ENCODE measurements around the gene APOBEC3F.
"Not testable (repeated sequence)": the region's sequence is repeated elsewhere in the genome, so short reads cannot be mapped to it uniquely, and the experiment has no call there.

- TF ChIP-seq, protein P1, sequence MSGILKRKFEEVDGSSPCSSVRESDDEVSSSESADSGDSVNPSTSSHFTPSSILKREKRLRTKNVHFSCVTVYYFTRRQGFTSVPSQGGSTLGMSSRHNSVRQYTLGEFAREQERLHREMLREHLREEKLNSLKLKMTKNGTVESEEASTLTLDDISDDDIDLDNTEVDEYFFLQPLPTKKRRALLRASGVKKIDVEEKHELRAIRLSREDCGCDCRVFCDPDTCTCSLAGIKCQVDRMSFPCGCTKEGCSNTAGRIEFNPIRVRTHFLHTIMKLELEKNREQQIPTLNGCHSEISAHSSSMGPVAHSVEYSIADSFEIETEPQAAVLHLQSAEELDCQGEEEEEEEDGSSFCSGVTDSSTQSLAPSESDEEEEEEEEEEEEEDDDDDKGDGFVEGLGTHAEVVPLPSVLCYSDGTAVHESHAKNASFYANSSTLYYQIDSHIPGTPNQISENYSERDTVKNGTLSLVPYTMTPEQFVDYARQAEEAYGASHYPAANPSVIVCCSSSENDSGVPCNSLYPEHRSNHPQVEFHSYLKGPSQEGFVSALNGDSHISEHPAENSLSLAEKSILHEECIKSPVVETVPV (CRISPR knock-in tag; IDR thresholded peaks at IDR 0.05): not testable (repeated sequence)
- not testable (repeated sequence) for TF ChIP-seq ZNF70 (CRISPR knock-in tag; IDR thresholded peaks at IDR 0.05); ZFP30 (CRISPR knock-in tag; IDR thresholded peaks at IDR 0.05); ZNF8 (CRISPR knock-in tag; IDR thresholded peaks at IDR 0.05); PPARA (CRISPR knock-in tag; IDR thresholded peaks at IDR 0.05; ENCODE audit: borderline replicate concordance); ESRRG (CRISPR knock-in tag; IDR thresholded peaks at IDR 0.05); RARB (CRISPR knock-in tag; IDR thresholded peaks at IDR 0.05); BACH2 (CRISPR knock-in tag; IDR thresholded peaks at IDR 0.05; ENCODE audit: borderline replicate concordance); ZC3H10 (CRISPR knock-in tag; IDR thresholded peaks at IDR 0.05); ZFP3 (CRISPR knock-in tag; IDR thresholded peaks at IDR 0.05)
These were observed 9.0 kb upstream of the APOBEC3F start for GRCh38 chr22:39031434-39032295.

All from SK-N-SH treated with all-trans-retinoic acid at 6 μM for 48 hours (cell line).